Effector memory CD4-positive, alpha-beta T cell (primary cell): Measurements from ENCODE around the gene NEK11.

Source experiments
- DNase-seq, 3 donors: peaks; one replicate each; pipeline ENCODE4 v3.0.0-alpha.2; 2020
- H3K27ac ChIP-seq: 2 replicates; pipeline ENCODE4 v1.7.0; 2013; ENCODE audit warnings: mild to moderate bottlenecking, low read length, moderate library complexity; ENCODE audit not compliant: insufficient read depth, poor library complexity, severe bottlenecking
- H3K27me3 ChIP-seq: replicated peaks from 2 replicates; pipeline ENCODE4 v1.7.0; 2013; ENCODE audit warnings: mild to moderate bottlenecking, low read length; ENCODE audit not compliant: insufficient read depth, control insufficient read depth, poor library complexity, severe bottlenecking
- H3K36me3 ChIP-seq: 2 replicates; pipeline ENCODE4 v1.7.0; 2013; ENCODE audit warnings: mild to moderate bottlenecking, low read length, moderate library complexity; ENCODE audit not compliant: control insufficient read depth, insufficient read depth
- H3K4me1 ChIP-seq: 2 replicates; pipeline ENCODE4 v1.7.0; 2013; ENCODE audit warnings: low read length, mild to moderate bottlenecking; ENCODE audit not compliant: control insufficient read depth, insufficient read depth, poor library complexity, severe bottlenecking
- H3K4me3 ChIP-seq: 2 replicates; pipeline ENCODE4 v1.7.0; 2013; ENCODE audit warnings: low read length, low read depth, mild to moderate bottlenecking; ENCODE audit not compliant: insufficient read depth, poor library complexity, severe bottlenecking
- H3K9me3 ChIP-seq: 2 replicates; pipeline ENCODE4 v1.7.0; 2013; ENCODE audit warnings: mild to moderate bottlenecking, low read length, moderate library complexity; ENCODE audit not compliant: control insufficient read depth

NEK11 gene

DNA sequence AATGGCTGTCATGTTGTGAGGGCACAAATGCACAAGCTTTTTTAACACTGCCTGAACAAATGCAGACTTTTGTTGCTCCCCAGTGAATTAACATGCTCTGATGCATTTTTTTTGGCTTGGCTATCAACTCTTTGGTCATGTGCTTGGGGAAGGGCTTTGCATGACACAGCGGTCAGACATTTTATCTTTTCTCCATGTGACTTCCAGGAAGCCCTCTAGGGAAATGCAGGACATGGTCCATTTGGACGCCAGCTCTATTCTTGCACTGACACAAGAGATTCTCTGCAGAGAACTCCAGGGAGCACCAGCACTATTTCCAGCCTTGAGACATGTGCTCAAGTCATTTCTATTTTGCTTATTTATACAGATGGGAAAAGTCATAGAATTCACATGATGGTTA is 46.2 kb downstream of the NEK11 start:
- Histone ChIP-seq H3K27me3 (no peaks in the 10 kb centered on the region), H3K4me3 (no peak overlapping the region), H3K4me1 (no peaks in the 10 kb centered on the region), H3K27ac (no peak overlapping the region), H3K36me3 (no peaks in the 10 kb centered on the region), H3K9me3 (no peaks in the 10 kb centered on the region)
- DNase-seq, result no peak

DNA sequence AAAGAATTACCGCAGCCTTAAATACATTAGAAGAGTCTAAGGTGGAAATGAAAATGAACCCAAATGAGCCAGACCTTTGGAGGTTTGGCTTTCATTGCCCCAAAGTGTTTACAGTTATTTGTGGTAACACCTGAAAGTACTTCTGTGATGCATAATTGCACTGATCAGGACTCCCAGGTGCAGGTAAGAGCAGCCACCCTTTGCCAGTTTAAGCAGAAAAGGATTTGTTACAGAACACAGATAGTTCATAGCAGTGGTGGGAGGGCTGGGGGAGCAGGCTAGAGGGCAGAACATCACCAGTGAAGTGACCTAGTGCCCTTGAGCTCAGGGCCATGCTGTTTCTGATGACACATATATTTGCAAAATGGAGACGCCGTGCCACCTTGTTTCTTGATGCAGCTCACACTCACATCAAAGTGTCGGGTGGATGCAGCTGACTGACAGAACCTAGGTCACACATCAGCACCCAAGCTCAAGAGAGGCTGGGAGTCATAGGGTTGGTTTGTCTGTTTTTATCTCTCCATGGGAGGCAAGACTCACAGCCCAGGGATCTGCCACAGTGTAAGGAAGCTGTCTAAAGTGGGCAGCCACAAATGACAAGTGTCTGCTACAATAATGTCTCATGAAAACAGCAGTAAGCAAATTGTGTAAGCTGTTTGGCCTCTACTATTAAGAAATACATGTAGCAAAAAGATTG is 49.1 kb downstream of the NEK11 start:
- Histone ChIP-seq H3K27ac (no peak overlapping the region), H3K36me3 (no peaks in the 10 kb centered on the region), H3K9me3 (no peaks in the 10 kb centered on the region), H3K4me3 (no peak overlapping the region), H3K27me3 (no peaks in the 10 kb centered on the region), H3K4me1 (no peaks in the 10 kb centered on the region)
- DNase-seq, result no peak

DNA sequence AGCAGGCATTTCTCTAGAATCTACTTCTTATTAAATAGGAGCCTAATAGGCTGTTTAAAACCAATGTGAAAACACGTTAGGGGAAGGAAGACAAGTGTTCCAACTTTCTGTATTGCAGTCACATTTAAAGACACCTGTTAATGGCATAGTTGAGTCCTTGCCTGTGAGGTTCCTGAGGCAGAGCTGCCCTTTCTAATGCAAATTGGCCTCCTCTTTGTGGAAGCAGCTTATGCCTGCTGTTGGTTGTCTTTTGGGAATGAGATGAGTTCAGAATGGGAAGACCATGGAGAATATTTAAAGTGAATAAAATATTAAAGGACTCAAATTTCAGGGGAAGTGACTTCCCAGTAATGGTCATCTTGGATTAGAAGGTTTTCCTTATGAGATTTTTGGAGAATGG is 51.2 kb downstream of the NEK11 start:
- H3K36me3 ChIP-seq, result no peaks in the 10 kb centered on the region
- no peak overlapping the region for H3K27ac ChIP-seq
- H3K27me3 ChIP-seq, result no peaks in the 10 kb centered on the region
- no peak for DNase-seq
- no peaks in the 10 kb centered on the region for H3K4me1 ChIP-seq
- no peak overlapping the region for H3K4me3 ChIP-seq
- H3K9me3 ChIP-seq, result no peaks in the 10 kb centered on the region

DNA sequence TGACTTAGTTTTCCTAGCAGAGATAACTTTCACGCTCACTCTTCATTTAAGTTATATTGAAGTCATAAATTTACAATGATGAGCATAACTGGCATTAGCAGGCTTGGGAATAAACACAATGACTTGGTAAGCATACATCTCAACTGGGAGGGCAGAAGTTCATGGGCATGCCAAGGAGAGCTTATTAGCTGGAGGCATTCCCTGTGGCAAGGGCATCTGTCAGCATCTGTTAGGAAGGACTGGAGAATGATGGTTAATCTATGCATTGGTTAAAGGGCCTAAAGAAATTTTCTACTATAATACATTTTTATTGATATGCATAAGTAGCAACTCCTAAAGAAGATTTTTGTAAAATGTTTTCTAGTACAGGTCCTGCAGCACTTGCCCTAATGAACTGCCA is 52.4 kb downstream of the NEK11 start:
- H3K27ac ChIP-seq, result no peak overlapping the region
- no peaks in the 10 kb centered on the region for H3K27me3 ChIP-seq
- H3K4me3 ChIP-seq, result no peak overlapping the region
- DNase-seq, result no peak
- no peaks in the 10 kb centered on the region for H3K9me3 ChIP-seq
- H3K36me3 ChIP-seq, result no peaks in the 10 kb centered on the region
- H3K4me1 ChIP-seq, result no peaks in the 10 kb centered on the region

DNA sequence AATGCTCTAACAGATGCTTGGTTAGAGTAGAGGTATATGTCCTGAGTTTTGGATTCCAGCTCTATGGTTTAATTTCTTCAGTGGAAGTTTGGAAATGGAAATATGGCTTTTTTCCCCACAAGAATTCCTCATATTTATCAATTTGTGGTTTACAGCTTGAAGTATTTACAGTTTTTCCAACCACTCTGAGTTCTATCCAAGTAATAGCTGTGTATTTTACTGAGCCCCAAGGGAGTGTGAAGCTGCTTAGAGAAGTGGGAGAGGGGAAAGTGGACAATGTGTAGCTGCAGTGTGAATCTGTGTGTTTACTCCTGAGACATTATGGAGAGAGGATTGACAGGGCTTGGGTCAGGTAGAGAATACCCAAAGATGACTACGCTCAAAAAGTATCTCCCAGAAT is 54.5 kb downstream of the NEK11 start:
- H3K27me3 ChIP-seq, result no peaks in the 10 kb centered on the region
- no peak for DNase-seq

DNA sequence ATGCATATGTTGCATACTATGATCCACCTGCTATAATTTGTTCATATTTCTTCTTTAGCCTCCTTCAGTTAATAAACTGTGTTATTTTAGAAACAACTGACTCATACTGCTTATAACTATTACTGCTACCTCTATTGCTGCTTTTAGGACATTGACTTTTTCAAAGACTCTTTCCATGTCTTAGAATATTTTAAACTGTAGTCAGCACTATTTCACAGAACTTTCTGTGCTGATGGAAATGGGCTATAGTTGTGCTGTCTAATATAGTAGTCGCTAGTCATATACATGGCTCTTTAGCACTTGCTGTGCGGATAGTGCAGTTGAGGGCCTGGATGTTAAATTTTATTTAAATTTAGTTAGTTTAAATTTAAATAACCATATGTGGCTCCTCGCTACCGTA is 55.6 kb downstream of the NEK11 start:
- Histone ChIP-seq H3K27me3 (no peaks in the 10 kb centered on the region), H3K4me3 (no peak overlapping the region), H3K9me3 (no peaks in the 10 kb centered on the region), H3K4me1 (no peaks in the 10 kb centered on the region), H3K36me3 (no peaks in the 10 kb centered on the region), H3K27ac (no peak overlapping the region)
- no peak for DNase-seq

More for the DNA sequence above, 54.5 kb downstream of the NEK11 start:
- Histone ChIP-seq H3K36me3 (no peaks in the 10 kb centered on the region), H3K4me3 (no peak overlapping the region), H3K27ac (no peak overlapping the region), H3K4me1 (no peaks in the 10 kb centered on the region), H3K9me3 (no peaks in the 10 kb centered on the region)

DNA sequence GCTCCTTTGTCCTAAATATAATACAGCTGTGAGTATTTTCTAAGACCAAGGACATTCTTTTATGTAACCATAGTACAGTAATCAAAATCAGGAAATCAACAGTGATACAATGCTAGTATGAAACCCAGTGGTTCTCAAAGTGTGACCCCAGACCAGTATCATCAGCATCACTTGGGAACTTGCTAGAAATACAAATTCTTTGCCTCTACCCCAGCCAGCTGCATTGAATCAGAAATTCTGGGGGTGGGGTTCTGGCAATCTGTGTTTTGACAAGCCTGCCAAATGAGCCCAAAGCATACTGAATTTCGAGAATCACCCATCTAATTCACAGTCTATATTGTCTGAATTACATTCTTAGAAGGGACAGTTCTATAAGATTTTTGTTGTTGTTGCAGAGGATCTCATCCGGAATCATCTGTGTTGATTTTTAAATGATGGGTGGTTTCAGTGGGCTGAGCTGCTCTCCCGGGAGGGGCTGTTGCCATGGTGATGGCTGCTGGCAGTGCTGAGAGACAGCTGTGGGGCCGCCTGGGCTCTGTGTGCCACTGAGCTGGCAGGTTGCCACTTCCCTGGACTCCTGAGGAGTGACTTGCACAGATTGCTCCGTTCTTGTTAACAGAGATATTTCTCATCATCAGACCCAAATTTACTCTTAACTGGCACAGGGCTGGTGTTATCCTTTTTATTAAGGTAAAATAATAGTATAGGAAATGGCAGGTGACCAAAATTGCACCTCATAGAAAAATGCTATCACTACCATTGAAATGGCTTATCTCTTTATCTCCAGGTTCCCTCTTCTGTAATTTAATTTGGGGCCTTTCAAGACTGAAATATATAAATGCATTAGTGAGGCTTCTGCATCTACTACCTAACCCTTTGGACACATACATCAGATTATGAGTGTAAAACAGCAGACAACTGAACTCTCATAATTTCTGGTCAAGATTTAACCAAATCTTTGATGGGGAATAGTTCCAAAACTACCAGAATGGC is 56.5 kb downstream of the NEK11 start:
- Histone ChIP-seq H3K4me3 (no peak overlapping the region), H3K9me3 (no peaks in the 10 kb centered on the region), H3K36me3 (no peaks in the 10 kb centered on the region), H3K27ac (no peak overlapping the region), H3K4me1 (no peaks in the 10 kb centered on the region), H3K27me3 (no peaks in the 10 kb centered on the region)
- no peak for DNase-seq

DNA sequence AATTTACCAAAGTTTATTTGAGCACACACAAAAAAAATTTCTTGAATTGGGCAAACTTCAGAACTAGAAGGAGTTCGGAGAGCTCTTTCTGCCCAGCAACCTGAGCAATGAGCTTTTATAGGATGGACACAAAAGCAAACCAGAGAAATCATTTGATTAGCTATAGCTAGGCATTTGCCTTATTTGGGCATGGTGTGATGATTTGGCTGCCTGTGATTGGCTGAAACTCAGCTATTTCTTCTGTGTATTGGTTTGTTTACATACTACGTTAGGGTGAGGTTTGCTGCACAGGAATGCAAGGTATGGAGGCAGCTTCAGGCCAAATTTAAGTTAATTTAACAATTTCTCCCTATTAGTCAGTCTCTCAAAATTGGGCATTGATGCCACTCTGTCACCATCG is 65.1 kb downstream of the NEK11 start:
- Histone ChIP-seq H3K27me3 (no peaks in the 10 kb centered on the region), H3K4me3 (no peak overlapping the region), H3K4me1 (no peaks in the 10 kb centered on the region), H3K27ac (no peak overlapping the region), H3K9me3 (no peaks in the 10 kb centered on the region), H3K36me3 (no peaks in the 10 kb centered on the region)
- no peak for DNase-seq

DNA sequence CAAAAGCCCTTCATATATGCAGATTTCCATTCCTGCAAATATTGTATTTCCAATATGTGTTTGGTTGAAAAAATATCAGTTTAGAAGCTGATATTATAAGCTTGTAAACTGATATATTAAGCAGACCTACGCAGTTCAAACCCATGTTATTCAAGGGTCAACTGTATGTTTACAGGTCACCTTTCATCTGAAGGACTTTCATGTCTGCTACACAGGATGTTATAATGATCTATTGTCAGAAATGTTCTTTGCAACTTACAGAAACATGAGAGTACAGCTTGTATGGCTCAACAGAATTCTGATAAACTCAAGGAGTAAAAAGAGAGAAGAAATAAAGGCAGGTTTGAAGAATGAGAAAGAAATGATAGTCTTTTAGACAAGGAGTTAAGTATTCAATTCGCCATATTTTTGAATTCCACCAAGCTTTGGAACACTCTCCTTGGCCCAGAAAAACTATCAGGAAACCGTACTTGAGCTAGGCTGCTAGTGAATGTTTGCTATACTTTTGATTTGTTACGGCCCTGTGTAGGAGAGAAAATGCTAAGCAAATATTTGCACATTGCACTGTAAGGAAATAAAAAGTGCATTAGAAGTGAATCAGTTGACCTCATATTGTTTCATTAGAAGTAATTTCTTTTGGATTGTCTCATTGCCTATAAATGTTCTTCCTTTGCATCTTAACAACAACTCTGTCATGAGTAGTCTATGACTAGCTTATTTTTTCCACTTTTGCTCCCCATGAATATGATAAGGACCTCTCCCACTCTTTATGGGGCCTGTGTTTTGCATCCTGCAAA is 81.2 kb downstream of the NEK11 start:
- Histone ChIP-seq H3K4me1 (no peaks in the 10 kb centered on the region), H3K27me3 (no peaks in the 10 kb centered on the region), H3K4me3 (no peak overlapping the region), H3K9me3 (no peaks in the 10 kb centered on the region), H3K27ac (no peak overlapping the region), H3K36me3 (no peaks in the 10 kb centered on the region)
- no peak for DNase-seq
